H9 (cell line): ENCODE data around the gene UVRAG. TPM values are rescaled to one million over a fixed set of nuclear protein-coding genes. Genes with fewer than 3 reads are reported as not detected.

Experiments used
- DNase-seq: peaks from one replicate; pipeline ENCODE4 v3.0.0-alpha.2; 2017
- H2AFZ ChIP-seq: one replicate; pipeline ENCODE4 v1.6.1; 2013; ENCODE audit warnings: mild to moderate bottlenecking, low read length, control low read depth, moderate library complexity
- H2AK5ac ChIP-seq: 2 replicates; pipeline ENCODE4 v1.6.1; 2013; ENCODE audit warnings: low read length, control low read depth, mixed read lengths; ENCODE audit not compliant: insufficient read length
- H2BK120ac ChIP-seq: one replicate; pipeline ENCODE4 v1.6.1; 2013; ENCODE audit warnings: low read depth, mild to moderate bottlenecking, low read length, control low read depth, inconsistent platforms; ENCODE audit not compliant: poor library complexity, severe bottlenecking
- H2BK12ac ChIP-seq: 2 replicates; pipeline ENCODE4 v1.6.1; 2013; ENCODE audit warnings: low read length, control low read depth, mixed read lengths, low read depth; ENCODE audit not compliant: insufficient read length
- H2BK15ac ChIP-seq: 2 replicates; pipeline ENCODE4 v1.6.1; 2013; ENCODE audit warnings: low read depth, low read length, control low read depth
- H2BK20ac ChIP-seq: one replicate; pipeline ENCODE4 v1.6.1; 2013; ENCODE audit warnings: low read depth, mild to moderate bottlenecking, low read length, control low read depth, inconsistent platforms; ENCODE audit not compliant: poor library complexity, severe bottlenecking
- H2BK5ac ChIP-seq: 2 replicates; pipeline ENCODE4 v1.6.1; 2013; ENCODE audit warnings: low read length, control low read depth, mixed read lengths; ENCODE audit not compliant: insufficient read length
- H3K14ac ChIP-seq: 2 replicates; pipeline ENCODE4 v1.6.1; 2013; ENCODE audit warnings: low read length, control low read depth; ENCODE audit not compliant: insufficient read depth
- H3K18ac ChIP-seq: 2 replicates; pipeline ENCODE4 v1.6.1; 2013; ENCODE audit warnings: low read depth, mild to moderate bottlenecking, mixed read lengths, low read length, control low read depth; ENCODE audit not compliant: insufficient read length
- H3K23ac ChIP-seq: 2 replicates; pipeline ENCODE4 v1.6.1; 2013; ENCODE audit warnings: low read length, control low read depth, mixed read lengths, low read depth; ENCODE audit not compliant: insufficient read length
- H3K23me2 ChIP-seq: 2 replicates; pipeline ENCODE4 v1.6.1; 2013; ENCODE audit warnings: low read depth, mild to moderate bottlenecking, mixed read lengths, low read length, control low read depth; ENCODE audit not compliant: insufficient read length, poor library complexity, severe bottlenecking
- H3K27ac ChIP-seq: 2 replicates; pipeline ENCODE4 v1.5.1; 2013; ENCODE audit warnings: low read length, control low read depth, mixed read lengths, low read depth; ENCODE audit not compliant: insufficient read length
- H3K27me3 ChIP-seq: 2 replicates; pipeline ENCODE4 v1.6.1; 2013; ENCODE audit warnings: low read length, control low read depth, inconsistent platforms; ENCODE audit not compliant: insufficient read depth
- H3K4ac ChIP-seq: 2 replicates; pipeline ENCODE4 v1.6.1; 2013; ENCODE audit warnings: low read depth, mild to moderate bottlenecking, control low read depth, inconsistent platforms, low read length, moderate library complexity
- H3K4me1 ChIP-seq: 2 replicates; pipeline ENCODE4 v1.6.1; 2013; ENCODE audit warnings: low read length, control low read depth, inconsistent platforms; ENCODE audit not compliant: insufficient read depth
- H3K4me2 ChIP-seq: 2 replicates; pipeline ENCODE4 v1.6.1; 2013; ENCODE audit warnings: low read length, control low read depth, mixed read lengths; ENCODE audit not compliant: insufficient read length, insufficient read depth
- H3K56ac ChIP-seq: 2 replicates; pipeline ENCODE4 v1.6.1; 2013; ENCODE audit warnings: low read depth, mild to moderate bottlenecking, mixed read lengths, low read length, control low read depth; ENCODE audit not compliant: insufficient read length
- H3K79me1 ChIP-seq: 2 replicates; pipeline ENCODE4 v1.6.1; 2013; ENCODE audit warnings: low read depth, mild to moderate bottlenecking, moderate library complexity, low read length, control low read depth, inconsistent platforms; ENCODE audit not compliant: insufficient read depth, poor library complexity, severe bottlenecking
- H3K79me2 ChIP-seq: 2 replicates; pipeline ENCODE4 v1.6.1; 2013; ENCODE audit warnings: low read length, control low read depth, inconsistent platforms; ENCODE audit not compliant: insufficient read depth
- H3K9ac ChIP-seq: 2 replicates; pipeline ENCODE4 v1.6.1; 2013; ENCODE audit warnings: low read length, control low read depth, mixed read lengths; ENCODE audit not compliant: insufficient read length; ENCODE audit errors: extremely low read depth
- H3K9me3 ChIP-seq: one replicate; pipeline ENCODE4 v1.6.1; 2013; ENCODE audit warnings: low read depth, low read length, inconsistent platforms; ENCODE audit not compliant: control insufficient read depth
- H3T11ph ChIP-seq: one replicate; pipeline ENCODE4 v1.6.1; 2013; ENCODE audit warnings: mild to moderate bottlenecking, low read length, control low read depth, inconsistent platforms
- H4K20me1 ChIP-seq: one replicate; pipeline ENCODE4 v1.6.1; 2013; ENCODE audit not compliant: control insufficient read depth, insufficient read length, insufficient read depth
- H4K5ac ChIP-seq: 2 replicates; pipeline ENCODE4 v1.6.1; 2013; ENCODE audit warnings: low read depth, mild to moderate bottlenecking, mixed read lengths, low read length, control low read depth; ENCODE audit not compliant: insufficient read length
- H4K8ac ChIP-seq: replicated peaks from 2 replicates; pipeline ENCODE4 v1.6.1; 2013; ENCODE audit warnings: low read length, control low read depth, mixed read lengths, low read depth; ENCODE audit not compliant: insufficient read length
- H4K91ac ChIP-seq: 2 replicates; pipeline ENCODE4 v1.6.1; 2013; ENCODE audit warnings: low read depth, mild to moderate bottlenecking, moderate library complexity, mixed read lengths, low read length, control low read depth; ENCODE audit not compliant: insufficient read length
- H3K27ac Mint-ChIP-seq, 3 experiments: 2 replicates in 2 of 3; 3 replicates in 1 of 3; pipeline ENCODE4 v1.8.0; 2020 to 2021; ENCODE audit warnings: mixed read lengths in 3 of 3, mild to moderate bottlenecking in 1 of 3, moderate library complexity in 1 of 3
- H3K27me3 Mint-ChIP-seq: 2 replicates; pipeline ENCODE4 v1.8.0; 2021; ENCODE audit warnings: low read depth, mild to moderate bottlenecking, moderate library complexity, mixed read lengths
- H3K36me3 Mint-ChIP-seq, 3 experiments: 2 replicates in 2 of 3; 3 replicates in 1 of 3; pipeline ENCODE4 v1.8.0; 2020 to 2021; ENCODE audit warnings: low read depth in 3 of 3, mixed read lengths in 3 of 3; ENCODE audit not compliant: insufficient read depth in 1 of 3
- H3K4me1 Mint-ChIP-seq, 2 experiments: 2 replicates each; pipeline ENCODE4 v1.8.0; 2020; ENCODE audit warnings: mixed read lengths in 2 of 2
- H3K4me3 Mint-ChIP-seq, 2 experiments: 2 replicates in 1 of 2; 3 replicates in 1 of 2; pipeline ENCODE4 v1.8.0; 2020 to 2021; ENCODE audit warnings: mild to moderate bottlenecking in 2 of 2, mixed read lengths in 2 of 2, moderate library complexity in 1 of 2
- H3K9me3 Mint-ChIP-seq, 2 experiments: 2 replicates in 1 of 2; 3 replicates in 1 of 2; pipeline ENCODE4 v1.8.0; 2020; ENCODE audit warnings: mild to moderate bottlenecking in 2 of 2, mixed read lengths in 2 of 2, moderate library complexity in 1 of 2
- CTCF ChIP-seq: fragments of 200-600 bp; sonication (generic); conservative IDR thresholded peaks from 3 replicates; pipeline ENCODE4 v1.8.0; 2021; ENCODE audit warnings: antibody characterized with exemption, mild to moderate bottlenecking
- total RNA-seq: library from RNA; stranded (reverse); gene quantifications from 2 replicates; pipeline ENCODE4 v1.2.1, GENCODE V29; 2021

The UVRAG gene
- total RNA-seq, 1 experiment from 2014 or later = 18.5 TPM

DNA sequence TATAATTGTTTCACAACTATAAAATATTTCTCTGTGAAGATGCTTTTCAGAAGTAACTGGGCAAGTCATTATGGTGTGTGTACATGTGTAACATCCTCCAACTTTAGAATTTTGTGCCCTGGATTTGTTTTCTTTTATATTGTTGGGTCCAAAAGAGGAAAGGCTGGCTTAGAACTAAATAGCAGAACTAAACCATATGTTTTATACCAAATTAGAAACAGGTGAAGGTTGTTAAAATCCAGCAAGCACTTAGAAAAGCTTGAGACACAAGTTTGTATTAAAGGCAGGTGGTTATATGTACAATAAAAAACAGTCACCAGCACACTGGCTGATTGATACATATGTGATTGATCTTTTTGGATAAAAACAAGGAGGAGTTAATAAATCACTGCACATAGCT lies 232.8 kb downstream of the UVRAG start:
- Histone ChIP-seq H3K27me3 (no peaks in the 10 kb centered on the region), H3T11ph (no peak overlapping the region), H2BK20ac (no peak overlapping the region), H3K9me3 (peaks cover 17% of the 10 kb centered on the region), H2BK5ac (no peak overlapping the region), H2BK12ac (no peak overlapping the region), H3K27ac (no peak overlapping the region), H2AFZ (no peak overlapping the region), H4K5ac (no peak overlapping the region), H3K18ac (no peak overlapping the region), H3K23ac (no peak overlapping the region), H3K4me1 (no peaks in the 10 kb centered on the region), H2BK15ac (no peak overlapping the region), H3K79me2 (no peaks in the 10 kb centered on the region), H3K14ac (no peak overlapping the region), H3K4me2 (no peak overlapping the region), H3K79me1 (no peaks in the 10 kb centered on the region), H4K8ac (no peak overlapping the region), H3K23me2 (no peaks in the 10 kb centered on the region), H3K4ac (no peak overlapping the region), H3K9ac (no peak overlapping the region), H4K91ac (no peak overlapping the region), H2BK120ac (no peak overlapping the region), H2AK5ac (no peak overlapping the region), H3K56ac (no peak overlapping the region), H4K20me1 (no peaks in the 10 kb centered on the region)
- peaks cover 7 to 8% of the 10 kb centered on the region in 2 experiments; a peak in 2 of 4 replicates for H3K4me1 Mint-ChIP-seq
- no peak for DNase-seq
- H3K36me3 Mint-ChIP-seq = peaks cover 32 to 50% (median 50%) of the 10 kb centered on the region in 3 experiments
- TF ChIP-seq CTCF = no peak
- H3K4me3 Mint-ChIP-seq = no peak overlapping the region
- H3K27ac Mint-ChIP-seq = no peak overlapping the region
- peaks cover 28 to 32% of the 10 kb centered on the region in 2 experiments for H3K9me3 Mint-ChIP-seq
- 0 out of 2 replicates have a peak, but pooled peaks cover 2% of the 10 kb centered on the region for H3K27me3 Mint-ChIP-seq
